SK-N-SH treated with all-trans-retinoic acid at 6 μM for 48 hours (cell line): ENCODE results near the gene PACSIN2.

Experiments used
- ARNTL ChIP-seq: fragments of 450-650 bp; formaldehyde crosslinking; IDR thresholded peaks from 2 replicates; pipeline ENCODE4 v1.5.0; 2020; ENCODE audit warnings: low read depth, mild to moderate bottlenecking, moderate library complexity, borderline replicate concordance
- BACH2 ChIP-seq: fragments of 250-450 bp; sonication (Bioruptor Pico); IDR thresholded peaks from 2 replicates; pipeline ENCODE4 v1.9.0; 2021; ENCODE audit warnings: mild to moderate bottlenecking, borderline replicate concordance
- RARB ChIP-seq: fragments of 250-450 bp; sonication (Bioruptor Pico); IDR thresholded peaks from 2 replicates; pipeline ENCODE4 v1.8.0; 2021; ENCODE audit warnings: mild to moderate bottlenecking, moderate library complexity
- SNAI2 ChIP-seq: fragments of 250-450 bp; sonication (Bioruptor Pico); IDR thresholded peaks from 2 replicates; pipeline ENCODE4 v1.5.0; 2020; ENCODE audit warnings: mild to moderate bottlenecking, moderate library complexity
- ZFP30 ChIP-seq: fragments of 450-650 bp; formaldehyde crosslinking; IDR thresholded peaks from 2 replicates; pipeline ENCODE4 v1.5.0; 2022; ENCODE audit warnings: mild to moderate bottlenecking, moderate library complexity
- ZNF8 ChIP-seq: fragments of 450-650 bp; formaldehyde crosslinking; IDR thresholded peaks from 2 replicates; pipeline ENCODE4 v1.5.0; 2020; ENCODE audit warnings: mild to moderate bottlenecking, moderate library complexity
- TF ChIP-seq, protein P1 (sequence below): fragments of 250-450 bp; sonication (Bioruptor Pico); IDR thresholded peaks from 2 replicates; pipeline ENCODE4 v1.5.1; 2020; ENCODE audit warnings: low read depth, mild to moderate bottlenecking, moderate library complexity

DNA sequence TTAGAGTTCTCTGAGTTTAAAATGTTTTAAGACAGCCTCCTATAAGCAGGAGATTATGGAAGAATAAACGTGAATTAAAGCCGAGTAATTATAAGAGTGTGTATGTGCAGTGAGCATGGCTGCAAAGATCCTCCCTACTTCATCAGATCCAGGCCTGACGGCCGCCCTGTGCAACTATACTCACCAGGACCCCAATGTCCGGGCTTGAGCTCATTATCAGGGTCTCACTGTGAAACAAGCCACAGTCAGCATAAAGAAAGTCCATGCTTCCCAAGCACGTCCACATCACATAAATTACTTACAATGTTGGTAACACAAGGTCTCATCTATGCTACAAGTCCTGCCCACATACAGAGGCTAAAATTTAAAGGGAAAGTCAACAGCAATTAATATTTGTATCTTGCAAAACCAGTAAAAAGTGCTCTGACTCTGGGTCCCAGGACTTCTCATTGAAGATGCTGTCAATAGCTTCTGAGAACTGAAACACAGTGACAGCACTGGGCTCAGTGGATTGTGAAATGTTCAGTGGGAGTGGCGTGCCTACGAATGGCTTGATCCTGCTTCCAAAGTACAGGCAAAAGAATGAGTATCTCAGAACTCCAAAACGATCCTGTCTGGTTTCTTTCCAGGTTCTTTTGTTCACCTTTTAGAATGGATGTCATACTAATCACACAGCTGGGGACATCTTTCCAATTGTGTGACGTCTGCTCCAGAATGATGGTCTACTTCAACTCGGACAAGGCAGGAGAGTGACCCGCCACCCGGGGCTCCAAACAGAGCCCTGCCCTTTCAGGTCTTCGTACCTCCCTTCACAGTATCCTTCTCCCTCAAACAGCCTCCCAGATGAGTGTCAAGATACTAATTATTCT lies 85.7 kb downstream of the PACSIN2 start:
- TF ChIP-seq RARB (no peak), ZFP30 (CRISPR knock-in tag) (no peak), ARNTL (no peak), BACH2 (no peak), SNAI2 (CRISPR knock-in tag) (no peak), ZNF8 (CRISPR knock-in tag) (no peak)
- TF ChIP-seq, protein P1, sequence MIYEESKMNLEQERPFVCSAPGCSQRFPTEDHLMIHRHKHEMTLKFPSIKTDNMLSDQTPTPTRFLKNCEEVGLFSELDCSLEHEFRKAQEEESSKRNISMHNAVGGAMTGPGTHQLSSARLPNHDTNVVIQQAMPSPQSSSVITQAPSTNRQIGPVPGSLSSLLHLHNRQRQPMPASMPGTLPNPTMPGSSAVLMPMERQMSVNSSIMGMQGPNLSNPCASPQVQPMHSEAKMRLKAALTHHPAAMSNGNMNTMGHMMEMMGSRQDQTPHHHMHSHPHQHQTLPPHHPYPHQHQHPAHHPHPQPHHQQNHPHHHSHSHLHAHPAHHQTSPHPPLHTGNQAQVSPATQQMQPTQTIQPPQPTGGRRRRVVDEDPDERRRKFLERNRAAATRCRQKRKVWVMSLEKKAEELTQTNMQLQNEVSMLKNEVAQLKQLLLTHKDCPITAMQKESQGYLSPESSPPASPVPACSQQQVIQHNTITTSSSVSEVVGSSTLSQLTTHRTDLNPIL (CRISPR knock-in tag) = no peak
